Endothelial cell of umbilical vein (primary cell): ENCODE results near the gene TBC1D14. TPM values are rescaled to one million over a fixed set of nuclear protein-coding genes. Genes with fewer than 3 reads are reported as not detected.

Experiments used
- BruUV-seq: library from RNA; stranded (reverse); fragments of 400-500 nt; replicated peaks from 2 replicates; lab custom pipeline; 2021; lab: Mats Ljungman, UMichigan
- CTCF ChIA-PET: fragments of 300-600, 350-600 bp; sonication (Branson Sonifier 250); formaldehyde crosslinking; loops from one replicate; lab custom pipeline; 2021; ENCODE audit warnings: antibody characterized with exemption, inconsistent platforms; lab: Charles Lee
- POLR2A ChIA-PET: fragments of 300-600, 350-600 bp; sonication (Branson Sonifier 250); formaldehyde crosslinking; loops from one replicate; lab custom pipeline; 2021; ENCODE audit warnings: antibody characterized with exemption, inconsistent platforms; lab: Charles Lee
- DNase-seq: peaks from one replicate; pipeline ENCODE4 v3.0.0-alpha.2; 2011; ENCODE audit warnings: low read depth, low spot score
- FAIRE-seq: peaks from 2 replicates; lab custom pipeline; 2011; peaks lifted over from hg19 to GRCh38; lab: Jason Lieb, UNC
- H2AFZ ChIP-seq: 2 replicates; pipeline ENCODE4 v1.6.0; 2012; ENCODE audit warnings: low read depth, low read length, control low read depth, inconsistent platforms
- H3K27ac ChIP-seq: 2 replicates; pipeline ENCODE4 v1.5.1; 2011; ENCODE audit warnings: low read depth, mild to moderate bottlenecking, control low read depth, low read length, moderate library complexity; ENCODE audit not compliant: insufficient read depth
- H3K27me3 ChIP-seq, 2 experiments: 2 replicates each; pipeline versions ENCODE4 v1.6.0 to v1.6.1; 2011; ENCODE audit warnings: low read length in 2 of 2, mixed read lengths in 1 of 2; ENCODE audit not compliant: control insufficient read depth in 2 of 2, insufficient read depth in 2 of 2
- H3K36me3 ChIP-seq, 2 experiments: 2 replicates in 1 of 2; 3 replicates in 1 of 2; pipeline ENCODE4 v1.5.1; 2011; ENCODE audit warnings: low read length in 2 of 2, mild to moderate bottlenecking in 1 of 2, moderate library complexity in 1 of 2; ENCODE audit not compliant: control insufficient read depth in 2 of 2, insufficient read depth in 2 of 2; ENCODE audit errors: extremely low read depth in 1 of 2
- H3K4me1 ChIP-seq: 3 replicates; pipeline ENCODE4 v1.5.1; 2011; ENCODE audit warnings: mild to moderate bottlenecking, low read length; ENCODE audit not compliant: control insufficient read depth, insufficient read depth; ENCODE audit errors: extremely low read depth
- H3K4me2 ChIP-seq: 2 replicates; pipeline ENCODE4 v1.6.1; 2011; ENCODE audit warnings: low read length, control low read depth, mixed read lengths; ENCODE audit not compliant: insufficient read depth
- H3K4me3 ChIP-seq, 3 experiments: fragments of 200-600 bp in 1 of 3; sonication (generic), shearing (Covaris generic) in 1 of 3; replicated peaks in 1 of 3; 2 replicates each; pipeline ENCODE4 v1.5.1; 2011 to 2016; ENCODE audit warnings: control low read depth in 3 of 3, low read length in 3 of 3, mild to moderate bottlenecking in 2 of 3, inconsistent platforms in 1 of 3, low read depth in 1 of 3, moderate library complexity in 1 of 3; ENCODE audit not compliant: insufficient read depth in 1 of 3
- H3K79me2 ChIP-seq: 2 replicates; pipeline ENCODE4 v1.6.0; 2012; ENCODE audit warnings: low read length, inconsistent platforms; ENCODE audit not compliant: control insufficient read depth, insufficient read depth
- H3K9ac ChIP-seq: replicated peaks from 2 replicates; pipeline ENCODE3; 2011; ENCODE audit warnings: low read length, control low read depth; ENCODE audit not compliant: insufficient read depth; ENCODE audit errors: extremely low read depth
- H3K9me1 ChIP-seq: replicated peaks from 3 replicates; pipeline ENCODE4 v1.6.0; 2011; ENCODE audit warnings: mild to moderate bottlenecking, low read length; ENCODE audit not compliant: control insufficient read depth, insufficient read depth; ENCODE audit errors: extremely low read depth
- H3K9me3 ChIP-seq: replicated peaks from 2 replicates; pipeline ENCODE4 v1.5.1; 2012; ENCODE audit warnings: low read length, inconsistent platforms; ENCODE audit not compliant: control insufficient read depth, insufficient read depth
- H4K20me1 ChIP-seq: replicated peaks from 2 replicates; pipeline ENCODE3; 2011; ENCODE audit warnings: mild to moderate bottlenecking, low read length; ENCODE audit not compliant: control insufficient read depth, insufficient read depth; ENCODE audit errors: extremely low read depth
- EZH2 ChIP-seq: IDR thresholded peaks from 2 replicates; pipeline ENCODE4 v1.6.1; 2012; ENCODE audit warnings: borderline replicate concordance, low read depth, mild to moderate bottlenecking, moderate library complexity, low read length, inconsistent platforms; ENCODE audit not compliant: severe bottlenecking
- GATA2 ChIP-seq: IDR thresholded peaks from 2 replicates; pipeline ENCODE4 v1.7.0; 2011; ENCODE audit warnings: low read depth, mild to moderate bottlenecking, moderate library complexity, mixed read lengths, low read length; ENCODE audit not compliant: insufficient read length, insufficient read depth
- JUN ChIP-seq: IDR thresholded peaks from 2 replicates; pipeline ENCODE4 v1.6.1; 2011; ENCODE audit warnings: borderline replicate concordance, low read depth; ENCODE audit not compliant: insufficient read length, insufficient read depth
- MYC ChIP-seq: IDR thresholded peaks from one replicate; pipeline ENCODE4 v1.6.1; 2011; ENCODE audit warnings: mild to moderate bottlenecking, low read depth, low read length
- POLR2A ChIP-seq: IDR thresholded peaks from 2 replicates; pipeline ENCODE4 v1.6.1; 2012; ENCODE audit warnings: low read depth, mild to moderate bottlenecking, control low read depth, low read length
- dilution Hi-C: fragments of 300-500 bp; cut with MboI; formaldehyde crosslinking; loops from one replicate; pipeline ENCODE4 v1.15.0; 2019; ENCODE audit warnings: low sequenced_read_pairs; ENCODE audit not compliant: extremely low pct_ligation_motif_present
- intact Hi-C: fragments of 100-400 bp; cut with micrococcal nuclease; formaldehyde crosslinking; loops from one replicate; pipeline ENCODE4 v1.10.0; 2022
- polyA plus RNA-seq, 4 experiments: library from polyadenylated mRNA; depleted of rRNA in 3 of 4; stranded (reverse) in 3 of 4; unstranded in 1 of 4; fragments of >200 nt; gene quantifications; 2 replicates each; pipeline versions ENCODE4 v1.2.1 to v1.2.3, GENCODE V29; 2011 to 2012; ENCODE audit warnings: missing spikeins in 1 of 4
- total RNA-seq: library from RNA; stranded (reverse); gene quantifications from 2 replicates; pipeline ENCODE4 v1.2.3, GENCODE V29; 2021
- TF ChIP-seq, protein P1 (sequence below), 2 donors: IDR thresholded peaks; 1 replicate in 1 of 2; 2 replicates in 1 of 2; pipeline ENCODE4 v1.5.1; 2011; ENCODE audit warnings: low read length in 2 of 2, mild to moderate bottlenecking in 2 of 2, moderate library complexity in 2 of 2, control low read depth in 1 of 2, inconsistent platforms in 1 of 2, low read depth in 1 of 2; ENCODE audit not compliant: insufficient read depth in 1 of 2; ENCODE audit errors: extremely low read depth in 1 of 2
- TF ChIP-seq, protein P2 (sequence below): IDR thresholded peaks from 2 replicates; pipeline ENCODE4 v1.6.1; 2011; ENCODE audit not compliant: insufficient read depth, insufficient read length

TBC1D14 gene
- total and polyA plus RNA-seq, 2 donors (not counting 3 experiments of a cell fraction or from before 2014, with no cell fraction given) = 23.7 to 24.8 TPM

GRCh38 chr4:7027284-7027683 is 117.7 kb downstream of the TBC1D14 start:
- DNase-seq = no peak
- H3K4me3 ChIP-seq = no peak overlapping the region
- H3K9ac ChIP-seq = no peak overlapping the region
- intact Hi-C loops = no loop called here
- dilution Hi-C loops = no loop called here
- no TSS peak for BruUV-seq
- peaks cover 0 to 25% of the 10 kb centered on the region in 2 experiments for H3K36me3 ChIP-seq
- H3K4me2 ChIP-seq = no peak overlapping the region
- no peak for FAIRE-seq
- H3K79me2 ChIP-seq = no peaks in the 10 kb centered on the region
- POLR2A ChIA-PET = no interaction called here
- no peak overlapping the region for H2AFZ ChIP-seq
- H3K9me3 ChIP-seq = no peaks in the 10 kb centered on the region
- H4K20me1 ChIP-seq = no peaks in the 10 kb centered on the region
- H3K4me1 ChIP-seq = no peaks in the 10 kb centered on the region
- no peak overlapping the region for H3K27ac ChIP-seq
- H3K9me1 ChIP-seq = no peaks in the 10 kb centered on the region
- no peaks in the 10 kb centered on the region for H3K27me3 ChIP-seq
- no peak for TF ChIP-seq POLR2A
- TF ChIP-seq EZH2 = no peak
- TF ChIP-seq GATA2 = no peak
- TF ChIP-seq MYC = no peak
- TF ChIP-seq, protein P1, sequence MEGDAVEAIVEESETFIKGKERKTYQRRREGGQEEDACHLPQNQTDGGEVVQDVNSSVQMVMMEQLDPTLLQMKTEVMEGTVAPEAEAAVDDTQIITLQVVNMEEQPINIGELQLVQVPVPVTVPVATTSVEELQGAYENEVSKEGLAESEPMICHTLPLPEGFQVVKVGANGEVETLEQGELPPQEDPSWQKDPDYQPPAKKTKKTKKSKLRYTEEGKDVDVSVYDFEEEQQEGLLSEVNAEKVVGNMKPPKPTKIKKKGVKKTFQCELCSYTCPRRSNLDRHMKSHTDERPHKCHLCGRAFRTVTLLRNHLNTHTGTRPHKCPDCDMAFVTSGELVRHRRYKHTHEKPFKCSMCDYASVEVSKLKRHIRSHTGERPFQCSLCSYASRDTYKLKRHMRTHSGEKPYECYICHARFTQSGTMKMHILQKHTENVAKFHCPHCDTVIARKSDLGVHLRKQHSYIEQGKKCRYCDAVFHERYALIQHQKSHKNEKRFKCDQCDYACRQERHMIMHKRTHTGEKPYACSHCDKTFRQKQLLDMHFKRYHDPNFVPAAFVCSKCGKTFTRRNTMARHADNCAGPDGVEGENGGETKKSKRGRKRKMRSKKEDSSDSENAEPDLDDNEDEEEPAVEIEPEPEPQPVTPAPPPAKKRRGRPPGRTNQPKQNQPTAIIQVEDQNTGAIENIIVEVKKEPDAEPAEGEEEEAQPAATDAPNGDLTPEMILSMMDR (IDR thresholded peaks at IDR 0.05; ENCODE audit: extremely low read depth in 1 of 2, insufficient read depth in 1 of 2, low read depth in 1 of 2, low read length in 2 of 2) = no peak
- TF ChIP-seq, protein P2, sequence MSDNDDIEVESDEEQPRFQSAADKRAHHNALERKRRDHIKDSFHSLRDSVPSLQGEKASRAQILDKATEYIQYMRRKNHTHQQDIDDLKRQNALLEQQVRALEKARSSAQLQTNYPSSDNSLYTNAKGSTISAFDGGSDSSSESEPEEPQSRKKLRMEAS = no peak
- no peak for TF ChIP-seq JUN
- CTCF ChIA-PET = no interaction called here
